ENCODE results near the gene UBE3A.

The UBE3A gene

GRCh38 chr15:25474251-25474650 lies 35.4 kb upstream of the UBE3A start:
- Histone ChIP-seq H3K27ac (no peak overlapping the region), H3K4me3 (no peak overlapping the region)
- no peak for TF ChIP-seq CTCF (IDR thresholded peaks at IDR 0.05)
- no peak for DNase-seq (ENCODE audit: low spot score)

GRCh38 chr15:25470230-25470629 lies 31.4 kb upstream of the UBE3A start:
- H3K27ac ChIP-seq: no peak overlapping the region
- H3K4me3 ChIP-seq: no peak overlapping the region
- no peak for DNase-seq (ENCODE audit: low spot score)
- TF ChIP-seq CTCF (IDR thresholded peaks at IDR 0.05): no peak

- TF ChIP-seq CTCF (IDR thresholded peaks at IDR 0.05): no peak
- no peak overlapping the region for H3K27ac ChIP-seq
- DNase-seq (ENCODE audit: low spot score): no peak
Observed at GRCh38 chr15:25469377-25469776, 30.6 kb upstream of the UBE3A start.

GRCh38 chr15:25468611-25469010 lies 29.8 kb upstream of the UBE3A start:
- no peak for TF ChIP-seq CTCF (IDR thresholded peaks at IDR 0.05)

More at GRCh38 chr15:25469377-25469776, 30.6 kb upstream of the UBE3A start:
- no peak overlapping the region for H3K4me3 ChIP-seq

GRCh38 chr15:25465835-25466234 lies 27.0 kb upstream of the UBE3A start:
- H3K27ac ChIP-seq: no peak overlapping the region
- no peak for DNase-seq (ENCODE audit: low spot score)
- H3K4me3 ChIP-seq: no peak overlapping the region
- TF ChIP-seq CTCF (IDR thresholded peaks at IDR 0.05): no peak

More at GRCh38 chr15:25468611-25469010, 29.8 kb upstream of the UBE3A start:
- Histone ChIP-seq H3K4me3 (no peak overlapping the region), H3K27ac (no peak overlapping the region)
- DNase-seq (ENCODE audit: low spot score): no peak

- H3K4me3 ChIP-seq: no peak overlapping the region
- DNase-seq (ENCODE audit: low spot score): no peak
- H3K27ac ChIP-seq: no peak overlapping the region
- no peak for TF ChIP-seq CTCF (IDR thresholded peaks at IDR 0.05)
Observed at GRCh38 chr15:25464784-25465183, 26.0 kb upstream of the UBE3A start.

- H3K27ac ChIP-seq: no peak overlapping the region
- DNase-seq (ENCODE audit: low spot score): no peak
- no peak for TF ChIP-seq CTCF (IDR thresholded peaks at IDR 0.05)
- no peak overlapping the region for H3K4me3 ChIP-seq
Observed at GRCh38 chr15:25464383-25464782, 25.6 kb upstream of the UBE3A start.

Data from coronary artery (tissue), 2 donors.